Measurements from ENCODE around the gene MED13L. TPM values are rescaled to one million over a fixed set of nuclear protein-coding genes. Genes with fewer than 3 reads are reported as not detected.

The MED13L gene
- total and polyA plus RNA-seq, 3 donors from 2014 or later, result 56.4 to 173 (median 133) TPM

- DNase-seq, result no peak
- Histone ChIP-seq H3K4me3 (no peak overlapping the region), H3K4me1 (peaks cover 5% of the 10 kb centered on the region), H3K27ac (no peak overlapping the region), H3K9me3 (no peaks in the 10 kb centered on the region), H3K27me3 (no peaks in the 10 kb centered on the region), H3K36me3 (ENCODE audit: low read depth, missing control alignments) (no peaks in the 10 kb centered on the region)
- 90 to 96% methylated on average over 4 of the region's 4 CpGs for WGBS, 2 donors
- intact Hi-C loops (cut with DNase I; ENCODE audit: low total_unique reads), result no loop called here
- no peak for TF ChIP-seq CTCF (IDR thresholded peaks at IDR 0.05)
- TF ChIP-seq POLR2A (IDR thresholded peaks at IDR 0.05), result no peak
These were observed 27.1 kb upstream of the MED13L start for GRCh38 chr12:116304621-116305020.

- Histone ChIP-seq H3K4me3 (no peak overlapping the region), H3K9me3 (no peaks in the 10 kb centered on the region), H3K4me1 (peaks cover 12% of the 10 kb centered on the region), H3K27me3 (no peaks in the 10 kb centered on the region), H3K27ac (no peak overlapping the region), H3K36me3 (ENCODE audit: low read depth, missing control alignments) (no peaks in the 10 kb centered on the region)
- TF ChIP-seq POLR2A (IDR thresholded peaks at IDR 0.05), result no peak
- TF ChIP-seq CTCF (IDR thresholded peaks at IDR 0.05), result no peak
- WGBS, 2 donors, result 60 to 65% methylated on average over 2 of the region's 2 CpGs
- no peak for DNase-seq
- intact Hi-C loops (cut with DNase I; ENCODE audit: low total_unique reads), result no loop called here
These were observed 26.4 kb upstream of the MED13L start for GRCh38 chr12:116303929-116304328.

- Histone ChIP-seq H3K9me3 (no peaks in the 10 kb centered on the region), H3K27me3 (no peaks in the 10 kb centered on the region), H3K27ac (no peak overlapping the region), H3K4me1 (peaks cover 13% of the 10 kb centered on the region), H3K36me3 (ENCODE audit: low read depth, missing control alignments) (no peaks in the 10 kb centered on the region), H3K4me3 (no peak overlapping the region)
- DNase-seq, result no peak
- no peak for TF ChIP-seq CTCF (IDR thresholded peaks at IDR 0.05)
- no peak for TF ChIP-seq POLR2A (IDR thresholded peaks at IDR 0.05)
- intact Hi-C loops (cut with DNase I; ENCODE audit: low total_unique reads), result no loop called here
- WGBS, 2 donors, result 72 to 79% methylated on average over 4 of the region's 4 CpGs
These were observed 25.6 kb upstream of the MED13L start for GRCh38 chr12:116303066-116303465.

GRCh38 chr12:116302166-116303058 lies 24.9 kb upstream of the MED13L start:
- H3K9me3 ChIP-seq, result no peaks in the 10 kb centered on the region
- H3K27me3 ChIP-seq, result no peaks in the 10 kb centered on the region
- intact Hi-C loops (cut with DNase I; ENCODE audit: low total_unique reads), result no loop called here
- 49% methylated on average over 23 of the region's 23 CpGs for WGBS, 2 donors
- TF ChIP-seq CTCF (IDR thresholded peaks at IDR 0.05), result no peak
- TF ChIP-seq POLR2A (IDR thresholded peaks at IDR 0.05), result no peak
- H3K36me3 ChIP-seq (ENCODE audit: low read depth, missing control alignments), result no peaks in the 10 kb centered on the region
- H3K4me3 ChIP-seq, result peak overlapping the region in 1 of 2 donors; percentile 6
- H3K4me1 ChIP-seq, result peaks cover 13% of the 10 kb centered on the region
- no peak overlapping the region for H3K27ac ChIP-seq
- DNase-seq, result no peak

GRCh38 chr12:116301621-116302020 lies 24.1 kb upstream of the MED13L start:
- DNase-seq, result no peak
- H3K27me3 ChIP-seq, result no peaks in the 10 kb centered on the region
- 71 to 82% methylated on average over 4 of the region's 4 CpGs for WGBS, 2 donors
- intact Hi-C loops (cut with DNase I; ENCODE audit: low total_unique reads), result no loop called here
- no peaks in the 10 kb centered on the region for H3K36me3 ChIP-seq (ENCODE audit: low read depth, missing control alignments)
- no peaks in the 10 kb centered on the region for H3K9me3 ChIP-seq
- H3K4me3 ChIP-seq, result no peak overlapping the region
- H3K27ac ChIP-seq, result no peak overlapping the region
- TF ChIP-seq CTCF (IDR thresholded peaks at IDR 0.05) (no peak), POLR2A (IDR thresholded peaks at IDR 0.05) (no peak)
- peaks cover 13% of the 10 kb centered on the region for H3K4me1 ChIP-seq

All from testis (tissue), 3 donors.